Myocyte (in vitro differentiated cells): ENCODE measurements around the gene STPG4. TPM values are rescaled to one million over a fixed set of nuclear protein-coding genes. Genes with fewer than 3 reads are reported as not detected.

Source experiments
- DNase-seq: peaks from one replicate; pipeline ENCODE4 v3.0.0-alpha.2; 2012; ENCODE audit warnings: low read depth
- total RNA-seq: library from RNA; depleted of rRNA; stranded (reverse); fragments of >200 nt; gene quantifications from 2 replicates; pipeline ENCODE4 v1.2.3, GENCODE V29; 2014

Gene STPG4
- total RNA-seq, 1 donor from 2014 or later: 0.24 TPM

DNA sequence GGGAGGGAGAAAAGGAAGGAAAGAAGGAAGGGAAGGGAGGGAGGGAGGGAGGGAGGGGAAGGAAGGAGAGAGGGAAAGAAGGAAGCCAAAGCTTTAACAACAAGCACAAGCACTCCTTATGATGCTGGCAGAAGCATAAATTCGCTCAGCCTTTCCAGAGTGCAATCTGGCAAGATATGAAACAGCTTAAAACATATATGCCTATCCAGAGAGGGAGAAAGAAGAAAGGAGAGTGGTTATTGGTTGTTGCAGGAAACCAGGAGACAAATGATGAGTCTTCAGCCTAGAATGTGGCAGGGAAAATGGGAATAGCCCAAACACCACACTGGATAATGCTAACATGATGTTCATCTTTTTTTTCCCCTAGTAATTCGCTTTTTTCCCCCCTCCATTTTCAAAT lies 64.0 kb downstream of the STPG4 start:
- DNase-seq: no peak

DNA sequence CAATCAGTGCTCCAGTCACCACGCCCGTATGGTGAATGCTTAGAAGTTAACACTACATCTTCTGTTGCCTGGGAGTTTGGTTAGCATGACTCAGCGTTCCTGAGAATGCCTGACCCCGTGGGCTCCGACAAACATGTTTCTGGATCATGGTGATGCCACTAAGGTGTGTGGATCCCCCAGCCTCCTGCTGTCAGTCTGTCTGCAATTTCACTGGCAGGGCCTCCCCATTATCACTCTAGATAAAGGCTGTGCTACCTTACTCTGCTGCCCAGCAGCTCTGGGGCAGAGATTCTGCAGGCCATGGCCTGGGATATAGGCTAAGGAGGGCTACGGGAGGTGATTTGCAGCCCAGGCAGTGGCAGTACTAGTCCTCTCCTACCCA lies 66.0 kb downstream of the STPG4 start:
- DNase-seq: no peak

DNA sequence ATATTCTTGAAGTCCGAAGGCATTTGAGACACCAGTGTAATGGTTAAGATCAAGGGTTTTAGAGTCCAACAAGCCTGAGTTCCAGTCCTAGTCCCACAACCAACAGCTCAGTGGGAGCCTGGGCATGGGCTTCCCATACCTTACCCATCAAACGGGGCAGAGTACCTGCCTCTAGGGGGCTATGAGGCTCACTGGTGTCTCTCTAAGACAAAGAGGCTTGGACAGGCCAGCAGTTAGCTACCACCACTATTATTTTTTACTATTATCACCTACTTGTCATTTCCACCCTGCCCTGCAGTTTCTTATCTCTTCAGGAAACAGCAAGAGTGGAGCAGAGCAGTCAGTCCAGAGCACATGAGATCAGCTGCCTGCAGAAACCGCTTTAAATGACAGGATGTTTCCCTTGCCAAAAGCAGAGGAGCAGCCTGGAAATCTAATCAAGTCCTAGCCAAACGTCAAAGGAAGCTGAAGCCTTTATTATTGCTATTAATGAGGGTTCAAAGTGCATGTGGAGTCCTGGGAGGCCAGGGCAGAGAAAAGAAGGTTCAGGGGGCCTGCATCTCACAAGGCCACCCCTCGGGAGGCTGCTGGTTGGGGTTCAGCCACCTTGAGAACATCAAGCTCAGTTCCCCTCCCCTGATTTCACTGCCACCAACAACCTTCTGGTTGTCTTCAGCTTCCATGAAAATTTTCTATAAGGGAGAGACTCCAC lies 66.6 kb downstream of the STPG4 start:
- DNase-seq: no peak

DNA sequence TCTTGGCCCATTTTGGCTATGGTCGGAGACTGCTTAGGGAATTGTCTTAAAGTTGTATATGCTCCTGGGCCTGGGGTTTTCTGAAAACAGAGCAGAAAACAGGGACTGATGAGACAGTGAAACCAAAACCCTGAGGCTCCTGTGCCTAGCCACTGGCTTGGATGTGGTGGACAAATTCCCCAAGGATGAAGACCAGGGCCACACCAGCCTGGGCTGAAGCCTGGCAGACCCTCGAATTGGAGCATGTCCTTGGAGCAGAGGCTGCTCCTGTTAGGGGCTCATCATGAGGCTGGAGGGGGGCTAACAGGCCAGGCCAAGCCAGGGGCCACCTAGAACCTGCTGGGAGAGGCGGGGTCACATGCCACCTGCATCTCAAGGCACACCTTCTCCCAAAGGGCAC lies 68.1 kb downstream of the STPG4 start:
- no peak for DNase-seq

DNA sequence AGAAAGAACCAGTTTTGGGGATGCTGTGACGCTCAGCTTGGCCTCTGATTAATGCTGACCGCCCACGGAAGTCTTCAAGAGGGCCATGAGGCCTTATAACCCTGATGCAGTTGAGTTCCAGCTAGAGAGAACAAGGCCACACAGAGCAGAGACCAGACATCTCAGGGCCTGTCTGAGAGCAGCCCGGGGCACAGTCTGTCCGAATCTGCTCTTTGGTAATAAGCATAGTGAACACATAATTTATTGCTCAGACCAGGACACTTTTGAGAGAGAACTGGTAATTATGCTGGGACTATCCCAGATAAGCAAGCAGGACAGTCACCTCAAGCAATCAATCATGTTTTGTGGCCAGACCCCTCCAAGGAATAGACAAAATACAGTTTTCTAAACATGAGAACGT lies 68.5 kb downstream of the STPG4 start:
- no peak for DNase-seq

DNA sequence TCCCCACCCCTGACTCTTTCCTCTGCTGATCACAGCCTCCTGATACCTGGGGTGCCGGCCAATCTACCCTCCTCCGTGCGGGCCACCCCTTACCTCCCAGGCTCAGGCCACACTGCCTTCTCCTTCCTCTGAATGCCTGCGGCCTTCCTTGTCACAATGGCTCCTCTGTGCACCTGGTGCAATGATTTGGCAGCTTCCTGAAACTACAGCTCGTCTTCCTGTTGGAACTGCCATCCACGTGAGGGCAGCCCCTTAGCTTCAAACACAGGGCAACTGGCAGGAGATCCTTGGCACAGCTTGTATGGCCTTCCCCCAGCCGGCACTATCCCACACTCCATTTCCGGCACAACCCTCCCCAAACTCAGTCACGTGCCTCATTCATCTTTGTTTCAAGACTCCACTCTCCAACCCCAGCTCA lies 69.0 kb downstream of the STPG4 start:
- DNase-seq: no peak

DNA sequence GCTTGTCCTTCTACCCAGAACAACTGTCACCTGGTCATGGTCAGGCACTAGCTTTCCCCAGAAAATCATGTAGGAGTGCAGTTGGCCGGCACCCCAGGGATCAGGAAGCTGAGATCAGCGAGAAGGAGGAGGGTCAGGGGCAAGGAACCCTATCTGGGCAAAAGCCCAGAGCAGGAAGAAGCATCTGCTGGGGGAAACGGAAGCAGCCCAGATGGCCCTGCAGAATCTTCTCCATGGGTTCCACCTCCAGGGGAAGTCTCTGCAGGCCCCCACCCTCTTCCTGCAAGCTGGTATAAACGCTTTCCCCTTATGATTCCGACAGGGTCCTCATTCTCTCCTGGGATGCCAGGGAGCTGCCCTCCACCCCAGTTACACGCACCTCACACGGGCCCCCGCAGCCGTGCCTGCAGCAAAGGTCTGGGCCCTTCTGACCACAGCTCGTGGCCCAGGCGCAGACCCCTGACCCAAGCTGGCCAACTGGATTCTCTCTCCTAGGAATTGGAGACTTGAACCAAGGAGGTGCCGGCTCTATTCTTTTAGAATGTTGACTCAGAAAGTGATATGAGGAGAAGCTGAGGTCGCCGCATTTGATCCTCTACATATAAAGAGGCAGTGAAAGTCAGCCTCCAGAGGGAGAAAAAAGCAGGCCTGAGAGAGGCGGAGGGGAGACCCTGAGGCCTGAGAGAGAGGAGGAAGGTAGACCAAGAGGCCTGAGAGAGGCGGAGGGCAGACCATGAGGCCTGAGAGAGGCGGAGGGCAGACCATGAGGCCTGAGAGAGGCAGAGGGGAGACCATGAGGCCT lies 71.0 kb downstream of the STPG4 start:
- DNase-seq: no peak

DNA sequence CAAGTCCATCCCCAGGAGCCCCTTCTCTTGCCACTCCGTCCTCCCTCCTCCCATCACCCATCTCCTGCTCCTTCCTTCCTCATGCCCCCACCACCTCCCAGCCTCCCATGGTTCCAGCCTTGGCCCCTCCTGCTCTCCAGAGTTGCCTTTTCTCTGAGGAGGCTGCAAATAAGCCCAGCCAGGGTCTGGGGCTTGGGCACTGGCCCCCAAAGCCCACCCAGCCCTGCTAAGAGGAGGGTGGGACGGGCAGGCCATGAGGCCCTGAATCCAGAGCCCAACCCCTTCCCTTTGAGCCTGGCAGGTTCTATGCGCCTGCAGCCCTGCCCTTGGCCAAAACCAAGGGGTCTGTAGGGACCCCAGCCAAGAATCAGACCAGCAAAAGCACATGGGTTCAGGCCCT lies 71.6 kb downstream of the STPG4 start:
- no peak for DNase-seq

DNA sequence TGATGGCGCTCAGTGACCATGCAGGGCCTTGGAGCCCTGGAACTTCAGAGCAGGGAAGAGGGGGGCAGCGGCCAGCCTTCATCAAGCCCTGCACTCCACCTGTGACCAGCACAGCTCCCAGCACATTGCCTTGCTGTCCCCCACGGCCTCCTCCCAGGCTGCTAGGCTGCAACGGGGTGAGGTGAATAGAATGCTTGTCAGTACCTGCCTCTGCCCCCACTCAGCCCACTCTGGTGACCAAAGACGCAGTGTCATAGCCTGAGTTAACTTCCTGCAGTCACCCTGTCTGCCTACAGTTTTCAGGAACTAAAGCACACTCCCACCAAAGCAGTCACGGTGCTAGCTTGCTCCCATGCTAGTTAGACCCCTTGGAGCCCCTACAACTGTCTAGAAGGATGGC lies 72.1 kb downstream of the STPG4 start:
- DNase-seq: no peak

DNA sequence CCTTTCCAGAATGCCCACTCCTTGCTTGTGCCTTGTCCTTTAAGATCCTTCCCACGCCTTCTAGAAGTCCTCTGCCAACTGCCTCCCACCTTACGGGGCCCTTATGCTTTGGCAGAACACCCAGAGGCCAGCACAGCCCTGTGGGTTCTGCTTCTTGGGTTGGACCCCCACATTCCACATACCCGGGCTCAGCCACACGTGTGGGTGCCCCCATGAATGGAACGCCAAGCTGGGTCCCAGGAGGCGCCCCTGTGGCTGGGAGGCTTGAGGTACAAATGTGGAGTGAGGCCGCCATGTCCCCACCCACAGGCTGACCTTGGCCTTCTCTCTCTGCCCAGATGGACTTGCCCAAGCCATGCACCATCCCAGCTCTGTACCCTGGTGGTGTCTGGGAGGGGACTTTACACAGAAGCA lies 74.2 kb downstream of the STPG4 start:
- DNase-seq: no peak

DNA sequence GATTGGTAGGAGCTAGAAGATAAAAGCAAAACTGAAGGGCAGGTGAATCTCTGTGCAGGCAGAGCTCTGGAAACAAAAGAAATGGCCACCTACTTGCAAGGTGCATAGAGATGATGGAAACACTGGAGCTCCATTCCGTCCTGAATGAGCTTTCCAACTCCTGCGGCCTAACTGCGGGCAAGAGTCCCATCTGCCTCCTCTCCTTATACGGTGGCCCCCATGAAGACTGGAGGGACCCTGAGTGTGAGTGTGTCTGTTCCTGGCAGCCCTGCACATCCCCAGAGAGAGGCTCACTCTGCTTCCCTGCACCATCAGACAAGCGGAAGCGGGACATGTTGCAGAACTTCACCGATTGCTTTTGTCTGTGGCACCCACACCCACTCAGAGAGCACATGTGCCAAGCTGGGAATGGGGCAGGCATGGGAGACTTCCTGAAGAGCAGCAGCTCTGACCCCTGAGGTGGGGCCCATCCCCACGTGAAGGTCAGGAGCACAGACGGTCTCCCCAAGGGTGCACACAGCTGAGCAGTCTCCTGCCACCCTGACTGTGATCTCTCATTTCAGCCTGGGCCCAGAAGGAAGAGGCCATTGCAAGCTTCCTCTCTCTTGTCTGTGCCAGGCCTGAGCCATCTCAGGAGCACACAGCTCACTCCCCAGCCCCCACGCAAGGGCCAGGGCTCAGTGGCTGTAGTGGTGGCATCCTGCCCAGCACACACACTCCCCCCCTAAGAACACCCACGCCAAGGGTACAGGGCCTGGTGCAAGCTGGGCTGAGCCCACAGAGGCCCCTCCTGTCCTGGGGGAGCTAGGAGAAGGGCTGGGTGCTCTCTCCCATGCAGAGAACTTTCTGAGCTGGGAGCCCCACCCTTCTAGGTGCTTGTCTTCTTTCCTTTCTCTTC lies 75.3 kb downstream of the STPG4 start:
- DNase-seq: no peak

DNA sequence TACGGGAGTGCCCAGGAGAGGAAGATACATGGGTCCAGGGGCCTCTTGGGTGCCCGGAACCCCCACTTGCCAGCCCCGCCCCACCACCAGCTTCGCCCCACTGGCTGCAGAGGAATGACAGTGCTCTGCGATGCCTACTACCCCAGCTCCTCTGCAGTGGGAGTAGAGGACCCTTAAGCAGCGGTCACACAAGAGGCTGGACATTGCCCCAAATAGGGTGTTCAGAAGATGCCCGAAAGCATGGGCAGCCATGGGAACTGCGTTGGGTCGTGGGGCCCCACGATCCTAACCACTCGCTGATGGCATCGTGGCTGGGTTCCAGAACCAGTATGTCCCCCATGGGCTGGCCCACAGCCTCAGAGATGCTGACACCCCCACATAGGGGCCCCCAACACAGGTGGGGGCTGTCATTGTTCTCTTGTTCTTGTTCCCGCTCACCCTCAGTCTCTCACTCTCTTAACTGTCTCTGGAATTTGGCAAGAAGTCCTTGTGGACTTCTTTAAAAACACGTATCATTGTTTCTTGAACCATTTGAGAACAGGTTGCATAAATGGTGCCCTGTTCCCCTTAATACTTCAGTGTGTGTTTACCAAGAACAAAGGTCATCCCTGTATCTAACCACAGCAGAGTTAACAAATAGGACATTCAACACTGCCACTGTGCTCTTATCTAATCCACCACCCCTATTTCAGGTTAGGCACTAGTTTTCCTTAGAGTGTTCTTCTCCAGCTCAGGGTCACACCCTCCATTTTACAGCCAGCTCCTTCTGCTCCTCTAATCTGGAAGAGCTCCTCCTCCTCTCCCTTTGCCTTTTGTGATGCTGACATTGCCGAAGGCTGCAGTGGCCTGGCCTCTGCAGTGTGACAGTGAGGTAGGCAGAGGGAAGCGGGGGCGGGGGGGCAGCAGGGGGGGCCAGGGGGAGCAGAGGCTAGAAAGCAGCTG lies 76.3 kb downstream of the STPG4 start:
- DNase-seq: no peak

DNA sequence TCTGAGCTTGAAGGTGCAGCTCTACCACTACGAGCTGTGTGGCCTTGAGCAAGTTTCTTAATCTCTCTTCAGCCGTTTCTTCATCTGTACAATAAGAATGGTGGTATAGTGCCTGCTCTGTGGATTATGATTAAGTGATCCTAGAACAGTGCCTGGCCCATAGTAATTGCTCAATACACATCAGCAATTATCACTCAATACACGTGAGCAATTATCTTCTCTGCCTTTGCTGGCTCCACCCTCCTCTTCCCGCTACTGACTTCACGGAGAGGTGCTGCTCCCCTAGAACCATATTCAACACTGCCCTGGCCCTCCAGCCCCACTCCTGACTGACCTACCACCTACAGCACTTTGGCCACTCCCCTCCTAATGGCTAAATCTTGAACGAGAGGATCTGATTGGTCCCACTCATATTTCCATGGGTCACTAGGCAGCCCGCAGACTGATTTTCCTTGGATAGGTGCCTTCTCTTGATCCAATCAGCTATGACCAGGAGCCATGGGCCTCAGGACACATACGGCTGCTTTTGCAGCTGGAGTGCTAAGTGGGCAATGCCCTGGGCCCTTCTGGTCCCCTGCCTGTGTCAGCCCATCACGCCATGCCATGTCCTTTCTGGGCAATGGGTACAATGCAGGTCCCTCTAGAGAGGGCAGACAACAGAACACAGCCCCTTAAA lies 77.5 kb downstream of the STPG4 start:
- no peak for DNase-seq

DNA sequence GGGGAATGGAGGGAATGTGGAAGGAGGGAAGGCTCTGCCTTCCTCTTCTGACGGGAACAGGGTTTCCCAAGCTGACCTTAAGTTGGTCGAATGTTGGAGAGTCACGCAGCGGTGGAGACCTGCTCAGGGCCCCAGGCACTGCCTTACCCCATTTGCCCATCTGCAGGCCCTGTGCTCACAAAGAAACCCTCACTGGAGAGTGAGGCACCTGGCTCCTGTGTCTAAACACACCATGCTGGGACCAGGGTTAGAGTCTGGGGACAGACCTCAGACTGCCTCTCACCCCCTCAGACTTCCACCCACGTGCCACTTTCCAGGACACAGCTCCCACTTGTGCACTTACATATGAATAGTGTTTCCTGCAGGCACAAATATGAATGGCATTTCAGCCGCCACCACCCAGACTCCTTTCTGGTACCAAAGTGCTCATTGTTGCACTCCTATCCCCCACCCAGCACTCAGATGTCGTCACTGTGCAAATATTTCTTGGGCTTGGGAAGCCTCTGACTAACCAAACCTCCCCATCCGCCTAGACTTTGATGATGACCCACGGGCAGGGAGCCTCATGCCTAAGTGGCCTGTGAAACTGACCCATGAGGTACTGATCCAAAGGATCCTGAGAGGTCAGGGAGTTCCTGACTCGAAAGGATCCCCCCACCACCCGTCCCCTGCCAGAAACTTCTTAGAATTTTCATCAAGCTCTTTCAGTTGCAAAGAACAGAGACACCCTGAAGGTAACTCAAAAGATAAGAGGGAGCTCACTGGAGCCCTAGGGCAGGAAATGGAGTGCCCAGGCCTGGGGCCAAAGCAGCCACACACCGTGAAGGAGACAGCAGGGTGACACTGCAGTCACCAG lies 78.3 kb downstream of the STPG4 start:
- peak; percentile 89 for DNase-seq

DNA sequence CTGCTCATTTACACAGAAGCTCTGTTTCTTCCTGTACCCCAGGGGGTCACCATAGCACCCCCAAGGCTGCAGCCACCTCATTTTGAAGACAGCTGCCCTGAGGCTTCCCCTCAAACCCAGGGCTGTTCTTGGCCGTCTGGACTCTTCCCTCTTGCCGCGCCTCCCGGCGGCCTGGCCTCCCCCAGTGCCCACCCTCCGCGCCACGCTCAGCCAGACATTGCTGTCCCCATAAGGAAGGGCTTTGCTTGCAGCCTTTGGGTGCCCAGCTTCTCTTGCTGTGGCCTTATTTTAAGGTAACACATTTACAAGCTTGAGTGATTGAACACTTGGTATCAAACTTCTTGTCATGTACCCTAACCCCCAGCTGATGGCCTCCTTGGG lies 79.0 kb downstream of the STPG4 start:
- DNase-seq: no peak

DNA sequence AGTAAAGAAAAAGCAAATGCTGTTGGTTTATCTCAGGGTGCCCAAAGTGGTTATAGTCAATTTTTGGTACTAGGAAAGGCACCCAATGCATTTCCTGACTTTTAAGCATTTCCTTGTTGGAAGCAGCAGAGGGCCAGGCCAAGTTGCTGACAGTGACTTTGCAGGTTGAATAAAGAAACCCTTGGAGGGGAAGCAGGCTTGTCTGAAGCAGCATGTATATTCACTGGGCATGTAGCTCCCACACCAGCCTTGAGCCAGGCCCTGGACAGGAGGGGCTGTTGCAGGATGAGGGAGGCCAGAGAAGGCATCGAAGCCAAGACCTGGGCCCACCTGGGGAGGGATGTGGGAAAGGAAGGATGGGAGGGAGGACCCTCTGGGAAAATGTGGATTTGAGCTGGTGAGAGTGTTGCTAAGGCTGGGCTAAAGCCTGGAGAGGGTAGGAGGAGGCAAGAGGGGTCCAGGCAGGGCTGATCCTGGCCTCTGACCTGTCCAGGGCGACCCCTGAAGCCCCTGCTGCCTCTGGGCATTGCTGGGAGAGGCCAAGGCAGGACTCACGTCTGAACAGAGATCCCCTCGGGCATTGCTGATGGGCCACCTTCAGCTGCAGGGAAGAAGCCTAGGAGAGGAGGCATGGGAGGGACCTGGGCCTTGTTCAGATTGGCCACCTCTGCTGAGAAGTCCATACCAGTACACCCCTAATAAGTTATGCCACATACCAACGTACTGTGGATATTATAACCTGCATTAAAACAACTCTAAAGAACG lies 79.6 kb downstream of the STPG4 start:
- DNase-seq: no peak

DNA sequence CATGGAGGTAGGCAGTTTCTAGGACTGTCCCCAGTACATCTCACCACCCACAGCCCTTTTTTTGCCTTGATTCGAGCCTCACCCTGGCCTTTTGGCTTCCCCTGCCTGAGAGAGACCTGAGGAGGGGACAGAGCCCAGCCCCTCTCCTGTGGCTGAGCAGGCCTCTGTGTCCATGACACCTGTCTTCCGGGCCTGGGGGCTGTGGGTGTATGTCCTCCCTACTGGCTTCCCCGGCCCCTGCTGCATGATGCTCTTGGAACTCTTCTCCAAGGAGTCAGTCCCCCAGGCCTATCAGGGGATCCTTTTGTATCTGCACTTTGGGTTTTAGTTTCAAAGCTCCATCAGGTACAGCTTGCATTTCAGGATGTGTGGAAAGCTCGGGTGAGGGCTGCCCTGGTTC lies 80.4 kb downstream of the STPG4 start:
- no peak for DNase-seq

DNA sequence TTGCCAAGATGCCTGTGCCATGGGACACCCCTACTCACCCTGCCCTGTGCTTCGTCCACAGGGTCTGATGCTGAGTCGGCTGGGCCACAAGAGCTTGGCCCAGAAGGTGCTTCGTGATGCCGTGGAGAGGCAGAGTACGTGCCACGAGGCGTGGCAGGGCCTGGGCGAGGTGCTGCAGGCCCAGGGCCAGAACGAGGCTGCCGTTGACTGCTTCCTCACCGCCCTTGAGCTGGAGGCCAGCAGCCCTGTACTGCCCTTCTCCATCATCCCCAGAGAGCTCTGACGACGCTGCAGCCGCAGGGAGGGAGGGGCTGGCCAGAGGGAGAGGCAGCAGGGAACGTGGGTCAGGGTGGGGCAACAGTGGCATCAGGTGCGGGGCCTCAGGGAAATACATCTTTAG lies 81.5 kb downstream of the STPG4 start:
- DNase-seq: no peak

DNA sequence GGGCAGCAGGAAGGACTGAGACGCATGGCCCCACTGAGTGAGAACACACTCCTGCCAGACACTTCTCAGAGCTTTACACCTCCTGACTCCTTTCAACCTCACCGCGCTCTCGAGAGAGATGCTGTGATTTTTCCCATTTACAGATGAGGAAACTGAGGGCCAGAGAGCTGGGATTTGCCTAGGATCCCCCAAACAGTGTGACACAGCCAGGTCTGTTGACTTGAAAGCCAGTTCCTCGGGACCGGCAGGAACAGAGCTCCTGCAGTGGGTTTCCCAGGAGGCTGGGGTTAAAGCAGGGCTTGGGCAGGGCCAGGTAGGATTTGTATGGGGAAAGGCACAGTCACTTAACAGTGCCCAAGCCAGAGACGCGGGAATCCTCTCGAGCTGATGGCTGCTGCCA lies 81.9 kb downstream of the STPG4 start:
- no peak for DNase-seq
